Upper lobe of left lung (tissue), 6 donors: Measurements from ENCODE around the gene ADAMTSL5. TPM values are rescaled to one million over a fixed set of nuclear protein-coding genes. Genes with fewer than 3 reads are reported as not detected.

Source experiments
- ATAC-seq, 2 donors: fragments of 200-7000 bp; cut with Tn5 transposase; one replicate each; pipeline ENCODE4 v1.9.1; 2022; ENCODE audit warnings: mild to moderate bottlenecking in 2 of 2, moderate library complexity in 2 of 2; ENCODE audit not compliant: low FRiP score in 2 of 2
- DNase-seq, 2 donors: peaks; one replicate each; pipeline ENCODE4 v3.0.0-alpha.2; 2019 to 2020
- H3K27ac ChIP-seq, 4 donors: fragments of 200-600 bp; sonication (generic); one replicate each; pipeline ENCODE4 v1.5.1; 2016 to 2019
- H3K27me3 ChIP-seq, 4 donors: fragments of 200-600 bp; sonication (generic); one replicate each; pipeline ENCODE4 v1.5.1; 2017 to 2019
- H3K36me3 ChIP-seq, 4 donors: fragments of 200-600 bp; sonication (generic); one replicate each; pipeline ENCODE4 v1.5.1; 2016 to 2019
- H3K4me1 ChIP-seq, 4 donors: fragments of 200-600 bp; sonication (generic); one replicate each; pipeline ENCODE4 v1.5.1; 2018 to 2019
- H3K4me3 ChIP-seq, 4 donors: fragments of 200-600 bp; sonication (generic); one replicate each; pipeline ENCODE4 v1.5.1; 2017 to 2019; ENCODE audit warnings: mild to moderate bottlenecking in 2 of 4, moderate library complexity in 1 of 4
- H3K9me3 ChIP-seq, 4 donors: fragments of 200-600 bp; sonication (generic); one replicate each; pipeline ENCODE4 v1.5.1; 2018 to 2019
- EP300 ChIP-seq, 4 donors: sonication (generic); formaldehyde crosslinking; IDR thresholded peaks; one replicate each; pipeline ENCODE4 v1.5.1; 2017; ENCODE audit warnings: antibody characterized with exemption in 4 of 4, control low read depth in 2 of 4
- POLR2A ChIP-seq, 4 donors: fragments of 450-650 bp; IDR thresholded peaks; one replicate each; pipeline ENCODE4 v1.5.1; 2016 to 2017; ENCODE audit warnings: antibody characterized with exemption in 4 of 4, mild to moderate bottlenecking in 2 of 4
- POLR2AphosphoS5 ChIP-seq, 2 donors: sonication (generic); formaldehyde crosslinking; IDR thresholded peaks; one replicate each; pipeline ENCODE4 v1.5.1; 2017; ENCODE audit warnings: antibody characterized with exemption in 2 of 2
- WGBS, 2 donors: methylation state at CpG; one replicate each; pipeline ENCODE4 v1.1.5; 2017 to 2018; 5-methylcytosine and 5-hydroxymethylcytosine counted together
- total RNA-seq, 6 donors: library from RNA; depleted of rRNA in 4 of 6; stranded (reverse); fragments of >200 nt in 4 of 6; gene quantifications; one replicate each; pipeline versions ENCODE4 v1.1.0 to v1.2.1, GENCODE V29; 2016 to 2021
- TF ChIP-seq, protein P1 (sequence below), 6 experiments: fragments of 450-650 bp in 4 of 6; fragments of 200-600 bp in 2 of 6; sonication (generic) in 2 of 6; IDR thresholded peaks; one replicate each; pipeline ENCODE4 v1.5.1; 2016 to 2019; ENCODE audit warnings: antibody characterized with exemption in 6 of 6
- donor health status: DM: no; HTN: no; CAD: no; lungs with moderate emphysema.
- donor health status: DM: no; HTN: yes; CAD: no; lungs with severe emphysema.

ADAMTSL5 gene
- total RNA-seq, 6 donors from 2014 or later = 0.89 to 11.5 (median 4.9) TPM

DNA sequence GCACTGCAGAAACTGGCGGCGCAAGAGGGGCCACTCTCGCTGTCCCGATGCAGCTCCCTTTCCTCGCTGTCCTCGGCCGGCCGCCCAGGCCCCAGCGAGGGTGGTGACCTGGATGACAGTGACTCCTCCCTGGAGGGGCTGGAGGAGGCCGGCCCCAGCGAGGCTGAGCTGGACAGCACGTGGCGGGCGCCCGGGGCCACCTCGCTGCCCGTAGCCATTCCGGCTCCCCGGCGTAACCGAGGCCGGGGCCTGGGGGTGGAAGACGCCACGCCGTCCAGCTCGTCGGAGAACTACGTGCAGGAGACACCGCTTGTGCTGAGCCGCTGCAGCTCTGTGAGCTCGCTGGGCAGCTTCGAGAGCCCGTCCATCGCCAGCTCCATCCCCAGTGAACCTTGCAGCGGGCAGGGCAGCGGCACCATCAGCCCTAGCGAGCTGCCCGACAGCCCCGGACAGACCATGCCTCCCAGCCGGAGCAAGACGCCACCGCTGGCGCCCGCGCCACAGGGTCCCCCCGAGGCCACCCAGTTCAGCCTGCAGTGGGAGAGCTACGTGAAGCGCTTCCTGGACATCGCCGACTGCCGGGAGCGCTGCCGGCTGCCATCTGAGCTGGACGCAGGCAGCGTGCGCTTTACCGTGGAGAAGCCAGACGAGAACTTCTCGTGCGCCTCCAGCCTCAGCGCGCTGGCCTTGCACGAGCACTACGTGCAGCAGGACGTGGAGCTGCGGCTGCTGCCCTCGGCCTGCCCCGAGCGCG, 46.2 kb downstream of the ADAMTSL5 start:
- peaks cover 5 to 68% (median 49%) of the 10 kb centered on the region in 4 donors for H3K27me3 ChIP-seq
- no peak overlapping the region for H3K4me3 ChIP-seq
- TF ChIP-seq EP300 (IDR thresholded peaks at IDR 0.05) (no peak), POLR2A (IDR thresholded peaks at IDR 0.05) (no peak), POLR2AphosphoS5 (IDR thresholded peaks at IDR 0.05) (no peak)
- TF ChIP-seq, protein P1, sequence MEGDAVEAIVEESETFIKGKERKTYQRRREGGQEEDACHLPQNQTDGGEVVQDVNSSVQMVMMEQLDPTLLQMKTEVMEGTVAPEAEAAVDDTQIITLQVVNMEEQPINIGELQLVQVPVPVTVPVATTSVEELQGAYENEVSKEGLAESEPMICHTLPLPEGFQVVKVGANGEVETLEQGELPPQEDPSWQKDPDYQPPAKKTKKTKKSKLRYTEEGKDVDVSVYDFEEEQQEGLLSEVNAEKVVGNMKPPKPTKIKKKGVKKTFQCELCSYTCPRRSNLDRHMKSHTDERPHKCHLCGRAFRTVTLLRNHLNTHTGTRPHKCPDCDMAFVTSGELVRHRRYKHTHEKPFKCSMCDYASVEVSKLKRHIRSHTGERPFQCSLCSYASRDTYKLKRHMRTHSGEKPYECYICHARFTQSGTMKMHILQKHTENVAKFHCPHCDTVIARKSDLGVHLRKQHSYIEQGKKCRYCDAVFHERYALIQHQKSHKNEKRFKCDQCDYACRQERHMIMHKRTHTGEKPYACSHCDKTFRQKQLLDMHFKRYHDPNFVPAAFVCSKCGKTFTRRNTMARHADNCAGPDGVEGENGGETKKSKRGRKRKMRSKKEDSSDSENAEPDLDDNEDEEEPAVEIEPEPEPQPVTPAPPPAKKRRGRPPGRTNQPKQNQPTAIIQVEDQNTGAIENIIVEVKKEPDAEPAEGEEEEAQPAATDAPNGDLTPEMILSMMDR (IDR thresholded peaks at IDR 0.05) = no peak
- ATAC-seq = no peak
- H3K9me3 ChIP-seq = no peaks in the 10 kb centered on the region
- no peaks in the 10 kb centered on the region for H3K36me3 ChIP-seq
- peak in 1 of 2 donors; percentile 83 for DNase-seq
- H3K27ac ChIP-seq = no peak overlapping the region
- WGBS, 2 donors = 0 to 26% methylated on average over 1 to 45 of the region's 70 CpGs
- peaks cover 56 to 69% (median 62%) of the 10 kb centered on the region in 4 donors for H3K4me1 ChIP-seq

DNA sequence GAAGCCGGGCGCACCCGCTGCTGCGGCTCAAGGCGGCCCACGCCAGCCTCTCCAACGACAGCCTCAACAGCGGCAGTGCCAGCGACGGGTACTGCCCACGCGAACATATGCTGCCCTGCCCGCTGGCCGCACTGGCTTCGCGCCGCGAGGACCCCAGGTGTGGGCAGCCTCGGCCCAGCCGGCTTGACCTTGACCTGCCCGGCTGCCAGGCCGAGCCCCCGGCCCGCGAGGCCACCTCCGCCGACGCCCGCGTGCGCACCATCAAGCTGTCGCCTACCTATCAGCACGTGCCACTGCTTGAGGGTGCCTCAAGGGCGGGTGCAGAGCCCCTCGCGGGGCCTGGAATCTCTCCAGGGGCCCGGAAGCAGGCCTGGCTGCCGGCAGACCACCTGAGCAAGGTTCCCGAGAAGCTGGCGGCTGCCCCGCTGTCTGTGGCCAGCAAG, 46.8 kb downstream of the ADAMTSL5 start:
- no peaks in the 10 kb centered on the region for H3K9me3 ChIP-seq
- peaks cover 5 to 62% (median 46%) of the 10 kb centered on the region in 4 donors for H3K27me3 ChIP-seq
- H3K4me3 ChIP-seq = peak overlapping the region in 1 of 4 donors; percentile 20
- H3K36me3 ChIP-seq = peaks cover 0 to 2% (median 0%) of the 10 kb centered on the region in 4 donors
- TF ChIP-seq POLR2AphosphoS5 (IDR thresholded peaks at IDR 0.05) = no peak
- TF ChIP-seq EP300 (IDR thresholded peaks at IDR 0.05) = no peak
- TF ChIP-seq, protein P1 (IDR thresholded peaks at IDR 0.05) = no peak
- no peak for TF ChIP-seq POLR2A (IDR thresholded peaks at IDR 0.05)
- 50% methylated on average over 4 of the region's 41 CpGs; no CpG with 5 or more reads in 1 of the 2 donors for WGBS, 2 donors
- peaks cover 50 to 63% (median 56%) of the 10 kb centered on the region in 4 donors for H3K4me1 ChIP-seq
- DNase-seq = no peak
- H3K27ac ChIP-seq = no peak overlapping the region
- no peak for ATAC-seq

DNA sequence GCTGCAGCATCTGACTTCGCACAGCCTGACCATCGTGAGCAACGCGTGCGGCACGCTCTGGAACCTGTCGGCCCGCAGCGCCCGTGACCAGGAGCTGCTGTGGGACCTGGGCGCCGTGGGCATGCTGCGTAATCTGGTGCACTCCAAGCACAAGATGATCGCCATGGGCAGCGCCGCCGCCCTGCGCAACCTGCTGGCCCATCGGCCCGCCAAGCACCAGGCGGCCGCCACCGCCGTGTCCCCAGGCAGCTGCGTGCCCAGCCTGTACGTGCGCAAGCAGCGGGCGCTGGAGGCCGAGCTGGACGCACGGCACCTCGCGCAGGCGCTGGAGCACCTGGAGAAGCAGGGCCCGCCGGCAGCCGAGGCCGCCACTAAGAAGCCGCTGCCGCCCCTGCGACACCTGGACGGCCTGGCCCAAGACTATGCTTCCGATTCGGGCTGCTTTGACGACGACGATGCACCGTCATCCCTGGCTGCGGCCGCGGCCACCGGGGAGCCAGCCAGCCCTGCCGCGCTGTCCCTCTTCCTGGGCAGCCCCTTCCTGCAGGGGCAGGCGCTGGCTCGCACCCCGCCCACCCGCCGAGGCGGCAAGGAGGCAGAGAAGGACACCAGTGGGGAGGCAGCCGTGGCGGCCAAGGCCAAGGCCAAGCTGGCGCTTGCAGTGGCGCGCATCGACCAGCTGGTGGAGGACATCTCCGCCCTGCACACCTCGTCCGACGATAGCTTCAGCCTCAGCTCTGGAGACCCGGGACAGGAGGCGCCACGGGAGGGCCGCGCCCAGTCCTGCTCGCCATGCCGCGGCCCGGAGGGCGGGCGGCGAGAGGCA, 47.4 kb downstream of the ADAMTSL5 start:
- Histone ChIP-seq H3K4me1 (peaks cover 43 to 56% (median 50%) of the 10 kb centered on the region in 4 donors), H3K36me3 (peaks cover 0 to 9% (median 3%) of the 10 kb centered on the region in 4 donors), H3K4me3 (peak overlapping the region in 1 of 4 donors; percentile 20), H3K27me3 (peaks cover 4 to 56% (median 41%) of the 10 kb centered on the region in 4 donors), H3K27ac (no peak overlapping the region), H3K9me3 (no peaks in the 10 kb centered on the region)
- 32% methylated on average over 42 of the region's 83 CpGs; no CpG with 5 or more reads in 1 of the 2 donors for WGBS, 2 donors
- ATAC-seq (peak in 1 of 2 donors; percentile 34), DNase-seq (peak; percentile 39 to 88)
- TF ChIP-seq, protein P1 (IDR thresholded peaks at IDR 0.05) = peak in 5 of 6 experiments; percentile 28 to 72 (median 51)
- no peak for TF ChIP-seq POLR2A (IDR thresholded peaks at IDR 0.05)

DNA sequence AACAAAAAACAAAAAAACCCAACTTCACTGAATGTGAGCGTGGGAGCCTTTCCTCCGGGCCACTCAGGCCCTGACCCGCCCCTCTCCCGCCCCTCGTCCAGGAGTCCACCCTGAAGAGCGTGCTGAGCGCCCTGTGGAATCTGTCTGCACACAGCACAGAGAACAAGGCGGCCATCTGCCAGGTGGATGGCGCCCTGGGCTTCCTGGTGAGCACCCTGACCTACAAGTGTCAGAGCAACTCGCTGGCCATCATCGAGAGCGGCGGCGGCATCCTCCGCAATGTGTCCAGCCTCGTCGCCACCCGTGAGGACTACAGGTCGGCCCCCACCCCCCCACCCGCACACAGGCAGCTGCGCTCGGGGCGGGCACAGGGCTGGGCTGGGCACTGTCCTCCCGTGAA, 51.0 kb downstream of the ADAMTSL5 start:
- Histone ChIP-seq H3K9me3 (no peaks in the 10 kb centered on the region), H3K4me1 (peaks cover 13 to 25% (median 18%) of the 10 kb centered on the region in 4 donors), H3K4me3 (no peak overlapping the region), H3K27ac (no peak overlapping the region), H3K36me3 (peaks cover 0 to 11% (median 4%) of the 10 kb centered on the region in 4 donors), H3K27me3 (peaks cover 0 to 29% (median 18%) of the 10 kb centered on the region in 4 donors)
- peak in 1 of 2 donors; percentile 81 for DNase-seq
- TF ChIP-seq POLR2A (IDR thresholded peaks at IDR 0.05) (no peak), POLR2AphosphoS5 (IDR thresholded peaks at IDR 0.05) (no peak), EP300 (IDR thresholded peaks at IDR 0.05) (no peak)
- TF ChIP-seq, protein P1 (IDR thresholded peaks at IDR 0.05) = no peak
- ATAC-seq = no peak
- WGBS, 2 donors = 93% methylated on average over 23 to 24 of the region's 24 CpGs
